SIG-M5 (cell line): ENCODE measurements around the gene ZMPSTE24.
A peak's percentile ranks its signal among the peaks of the same experiment; 100 is the strongest.
"Not testable (repeated sequence)": the region's sequence is repeated elsewhere in the genome, so short reads cannot be mapped to it uniquely, and the experiment has no call there.

Experiments used
- DNase-seq: peaks from one replicate; lab custom pipeline; 2025; lab: John Stamatoyannopoulos, UW

The ZMPSTE24 gene

DNA sequence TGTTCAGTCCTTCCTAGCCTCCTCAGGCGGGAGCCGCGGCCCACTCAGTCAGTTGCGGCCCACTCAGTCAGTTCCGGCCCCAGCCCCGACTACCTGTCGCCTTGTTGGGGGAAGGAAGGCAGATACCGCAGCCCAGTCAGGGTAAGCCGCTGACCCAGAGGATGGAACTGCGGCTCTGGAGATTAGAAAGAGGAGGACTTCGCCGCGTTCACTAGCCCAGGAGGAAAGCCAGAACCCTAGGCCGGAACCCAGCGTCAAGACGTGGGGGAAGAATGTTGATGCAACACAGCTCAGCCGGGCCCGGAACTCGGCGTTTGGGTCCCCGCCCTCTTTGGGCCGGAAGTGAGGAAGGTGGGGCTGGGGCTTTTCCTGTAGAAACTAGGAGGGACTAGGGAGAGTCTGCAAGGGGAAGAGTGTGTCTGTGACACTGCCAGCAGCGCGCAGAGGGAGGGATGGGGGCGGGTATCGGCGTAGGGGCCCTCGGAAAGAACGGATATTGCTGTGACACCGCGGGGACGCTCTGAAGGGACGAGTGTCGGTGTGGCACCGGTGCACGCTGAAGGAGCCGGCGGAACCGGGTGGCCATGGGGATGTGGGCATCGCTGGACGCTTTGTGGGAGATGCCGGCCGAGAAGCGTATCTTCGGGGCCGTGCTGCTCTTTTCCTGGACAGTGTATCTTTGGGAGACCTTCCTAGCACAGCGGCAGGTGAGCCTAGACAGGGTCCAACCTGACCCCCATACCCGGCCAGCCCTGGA is at the start of gene ZMPSTE24:
TSS of gene ZMPSTE24 (plus strand) at position 549 of the 757 bp plus-strand sequence. CDS start at position 585, 36 bp downstream.
- peak; percentile 90 for DNase-seq

DNA sequence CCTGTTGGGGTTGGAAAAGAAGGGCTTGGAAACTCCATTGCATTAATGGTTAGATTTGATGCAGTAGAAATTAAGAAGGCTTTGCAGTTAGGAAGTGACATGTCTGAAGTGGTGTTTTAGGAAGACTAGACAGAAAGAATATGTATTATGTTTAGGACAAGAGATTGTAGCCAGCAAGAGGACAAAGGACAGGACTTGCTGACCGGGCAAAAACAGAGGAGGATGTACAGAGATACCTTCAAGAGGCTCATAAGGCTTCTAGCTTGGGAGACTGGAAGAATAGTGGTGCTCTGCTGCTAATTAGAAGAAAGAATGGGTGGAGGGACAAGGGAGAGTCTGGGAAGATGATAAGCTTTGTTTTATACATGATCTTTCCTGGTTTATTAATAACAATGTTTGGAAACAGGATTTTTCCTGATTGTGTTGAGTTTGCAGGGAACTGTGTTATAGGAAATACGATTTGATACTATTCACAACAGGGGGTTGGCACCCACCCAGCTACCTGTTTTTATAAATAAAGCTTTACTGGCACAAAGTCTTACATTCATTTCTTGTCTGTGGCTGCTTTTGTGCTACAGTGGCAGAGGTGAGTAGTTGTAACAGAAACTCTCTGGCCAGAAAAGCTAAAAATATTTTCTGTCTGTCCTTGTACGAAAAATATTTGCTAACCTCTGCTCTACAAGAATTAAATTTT is 47.4 kb upstream of the ZMPSTE24 start:
- no peak for DNase-seq

DNA sequence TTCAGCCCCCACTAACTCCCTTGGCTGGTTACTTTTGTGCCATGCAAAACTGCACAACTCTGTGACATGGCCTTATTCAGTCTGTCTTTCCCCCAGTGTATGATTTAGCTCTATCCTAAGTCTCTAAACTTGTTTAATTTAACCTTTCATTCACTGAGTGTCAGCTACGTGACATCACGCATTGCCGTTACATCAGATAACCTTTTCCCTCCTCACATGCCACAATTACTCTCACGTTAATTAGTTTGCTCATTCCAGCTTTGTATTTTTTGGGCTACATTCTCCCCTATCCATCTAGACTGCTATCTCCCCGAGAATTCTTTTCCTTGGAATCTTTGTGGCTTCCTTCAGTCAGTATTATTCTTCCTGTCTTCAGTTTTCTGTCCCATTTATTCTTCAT is 39.7 kb upstream of the ZMPSTE24 start:
- no peak for DNase-seq

DNA sequence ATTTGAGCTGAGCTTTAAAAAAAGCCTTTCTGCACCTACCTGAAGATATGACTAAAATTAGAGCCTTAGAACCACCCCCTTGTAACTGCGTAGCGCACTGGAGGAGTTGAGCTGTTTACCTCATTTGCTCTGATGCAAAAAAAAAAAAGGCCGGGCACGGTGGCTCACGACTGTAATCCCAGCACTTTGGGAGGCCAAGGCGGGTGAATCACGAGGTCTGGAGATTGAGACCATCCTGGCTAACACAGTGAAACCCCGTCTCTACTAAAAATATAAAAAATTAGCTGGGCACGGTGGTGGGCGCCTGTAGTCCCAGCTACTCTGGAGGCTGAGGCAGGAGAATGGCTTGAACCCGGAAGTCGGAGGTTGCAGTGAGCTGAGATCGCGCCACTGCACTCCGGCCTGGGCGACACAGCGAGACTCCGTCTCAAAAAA is 36.5 kb upstream of the ZMPSTE24 start:
- DNase-seq, result not testable (repeated sequence)

DNA sequence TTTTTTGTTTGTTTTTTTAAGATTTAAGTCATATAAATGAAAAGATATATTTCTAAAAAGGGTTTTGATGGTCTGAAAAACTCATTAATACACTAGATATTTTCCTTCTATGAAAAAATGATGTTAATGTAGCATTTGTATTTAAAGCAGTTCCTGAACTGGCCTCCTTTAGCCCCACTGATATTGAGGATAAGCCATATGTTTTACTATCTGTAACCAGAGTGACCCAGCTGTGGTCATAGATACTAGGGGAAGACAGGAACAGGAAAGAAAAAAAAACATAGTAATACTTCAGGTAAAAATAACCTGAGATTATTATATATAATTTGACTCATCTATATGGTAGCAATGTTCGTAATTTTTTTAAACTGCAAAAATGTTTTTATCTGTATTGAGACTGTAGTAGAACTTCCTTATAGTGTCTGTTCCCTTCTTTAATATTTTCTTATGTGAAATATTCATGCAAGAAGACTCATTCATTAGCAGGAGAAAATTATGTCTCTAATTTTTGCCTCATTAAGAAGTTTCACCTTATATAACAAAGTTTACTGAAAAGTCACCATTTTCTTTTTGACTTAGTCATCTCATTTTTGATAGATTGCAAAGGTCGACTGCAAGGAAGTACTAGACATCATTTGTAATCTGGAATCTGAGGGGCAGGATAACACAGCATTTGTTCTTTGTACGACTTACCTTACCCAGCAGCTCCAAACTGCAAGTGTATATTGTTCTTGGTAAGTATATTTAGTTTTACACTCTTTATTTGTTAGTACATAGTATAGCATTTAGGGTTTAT is 35.9 kb upstream of the ZMPSTE24 start:
- no peak for DNase-seq

DNA sequence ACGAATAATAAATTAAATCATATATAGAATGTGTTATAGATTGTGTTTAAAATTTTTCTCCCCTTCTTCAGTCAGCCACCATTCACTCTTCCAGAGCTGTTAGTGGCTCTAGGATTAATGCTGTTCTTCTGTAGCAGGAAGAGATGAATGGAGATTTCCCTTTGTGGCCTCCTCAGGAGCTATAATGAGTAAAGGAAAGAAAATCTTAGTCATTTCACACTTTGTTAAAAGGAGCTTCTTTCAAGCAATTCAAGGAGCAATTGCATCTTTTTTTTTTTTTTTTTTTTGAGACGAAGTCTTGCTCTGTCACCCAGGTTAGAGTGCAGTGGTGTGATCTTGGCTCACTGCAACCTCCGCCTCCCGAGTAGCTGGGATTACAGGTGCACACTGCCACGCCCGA is 34.0 kb upstream of the ZMPSTE24 start:
- no peak for DNase-seq

DNA sequence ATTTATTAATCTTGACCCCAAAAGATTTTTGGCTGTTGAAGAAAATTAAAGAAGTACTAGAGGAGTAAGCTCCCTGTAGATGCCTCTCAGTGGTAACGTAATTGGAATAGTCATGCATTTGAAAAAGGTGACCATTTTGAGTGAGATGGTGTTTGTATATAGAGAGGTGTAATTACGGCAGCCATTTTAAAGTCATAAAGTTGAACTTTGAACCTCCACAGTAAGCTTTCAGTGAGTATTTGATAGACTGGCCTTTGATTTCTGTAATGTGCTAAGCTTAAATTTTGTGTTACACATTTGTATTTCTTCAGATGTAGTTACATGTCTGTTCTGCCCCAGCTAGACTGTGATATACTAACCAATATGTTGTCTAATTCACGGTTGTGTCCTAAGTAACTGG is 31.8 kb upstream of the ZMPSTE24 start:
- DNase-seq, result no peak

DNA sequence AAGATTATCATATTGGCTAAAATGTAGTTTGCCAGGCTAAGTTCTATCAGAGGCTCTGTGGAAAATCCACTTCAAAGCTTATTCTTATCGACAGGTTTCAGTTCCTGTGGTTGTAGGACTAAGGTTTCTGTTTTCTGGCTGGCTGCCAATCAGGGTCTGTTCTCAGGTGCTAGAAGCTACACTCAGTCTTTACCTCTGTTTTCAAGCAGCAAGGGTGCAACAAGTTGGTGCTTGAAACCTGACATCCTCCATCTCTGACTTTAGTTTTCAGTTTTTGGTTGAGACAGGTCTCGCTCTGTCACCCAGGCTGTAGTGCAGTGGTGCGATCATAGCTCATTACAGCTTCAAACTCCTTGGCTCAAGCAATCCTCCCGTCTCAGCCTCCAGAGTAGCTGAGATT is 25.6 kb upstream of the ZMPSTE24 start:
- DNase-seq, result no peak

DNA sequence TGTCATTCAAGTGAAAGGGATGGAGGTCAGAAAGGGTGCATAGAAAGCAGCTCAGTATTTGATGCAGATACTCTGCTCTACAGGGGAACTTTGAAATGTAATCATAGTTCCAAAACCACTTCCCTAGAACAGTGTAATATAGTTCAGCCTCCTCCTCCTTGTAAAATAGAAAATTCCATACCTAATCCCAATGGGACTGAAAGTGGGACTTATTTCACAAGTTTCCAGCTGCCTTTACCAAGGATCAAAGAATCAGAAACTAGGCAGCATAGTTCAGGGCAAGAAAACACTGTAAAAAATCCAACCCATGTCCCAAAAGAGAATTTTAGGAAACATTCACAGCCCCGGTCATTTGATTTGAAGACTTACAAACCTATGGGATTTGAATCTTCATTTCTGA is 18.4 kb upstream of the ZMPSTE24 start:
- DNase-seq, result no peak

DNA sequence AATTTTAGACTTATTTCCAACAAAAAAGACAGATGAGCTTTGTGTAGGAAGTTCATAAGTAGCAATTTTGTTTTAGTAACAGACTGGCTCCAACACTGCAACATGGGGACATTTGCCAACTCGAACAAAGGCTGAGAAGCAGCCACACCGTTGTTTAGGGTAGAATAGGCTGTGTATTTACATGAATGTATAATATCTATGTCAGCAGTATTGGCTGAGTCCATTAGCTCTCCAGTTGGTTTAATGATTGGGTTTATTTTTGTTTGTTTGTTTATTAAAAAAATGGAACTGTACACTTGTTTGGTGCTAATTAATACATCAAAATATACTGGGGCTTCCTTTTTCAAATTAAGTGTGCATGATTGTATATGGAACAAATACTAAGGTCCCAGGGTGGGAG is 17.6 kb upstream of the ZMPSTE24 start:
- no peak for DNase-seq

DNA sequence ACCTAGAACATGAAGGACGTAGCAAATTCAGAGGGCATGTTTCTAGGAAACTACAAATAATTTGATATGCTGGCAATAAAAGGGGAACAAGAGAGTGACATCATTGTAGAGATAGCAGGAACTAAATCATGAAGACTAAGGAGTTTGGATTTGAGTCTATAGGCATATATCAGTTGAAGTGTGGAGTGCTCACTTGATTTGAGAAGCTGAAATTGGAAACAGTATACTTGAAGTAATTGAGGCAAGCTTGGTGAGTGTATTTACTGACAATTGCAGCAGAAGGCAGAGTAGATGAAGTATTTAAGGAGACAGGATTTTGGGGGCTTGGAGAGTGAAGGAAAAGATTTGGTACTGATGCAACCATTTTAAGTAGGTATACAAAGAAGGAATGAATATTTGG is 16.7 kb upstream of the ZMPSTE24 start:
- no peak for DNase-seq

DNA sequence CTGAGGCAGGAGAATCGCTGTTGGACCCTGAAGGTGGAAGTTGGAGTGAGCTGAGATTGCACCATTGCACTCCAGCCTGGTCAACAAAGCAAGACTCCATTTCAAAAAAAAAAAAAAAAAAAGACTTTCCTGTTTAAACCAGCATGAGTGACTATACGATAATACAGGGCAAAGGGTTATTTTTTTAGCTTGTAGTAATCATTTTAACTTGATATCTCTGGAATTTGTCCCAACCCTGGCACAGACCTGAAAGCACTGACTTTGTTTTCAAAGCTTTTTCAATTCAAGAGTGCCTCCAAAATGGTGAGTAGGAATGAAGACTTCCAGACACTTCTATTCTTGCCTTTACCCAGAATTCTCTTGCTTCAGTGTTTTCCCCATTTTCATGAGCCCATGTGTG is 14.7 kb upstream of the ZMPSTE24 start:
- no peak for DNase-seq

DNA sequence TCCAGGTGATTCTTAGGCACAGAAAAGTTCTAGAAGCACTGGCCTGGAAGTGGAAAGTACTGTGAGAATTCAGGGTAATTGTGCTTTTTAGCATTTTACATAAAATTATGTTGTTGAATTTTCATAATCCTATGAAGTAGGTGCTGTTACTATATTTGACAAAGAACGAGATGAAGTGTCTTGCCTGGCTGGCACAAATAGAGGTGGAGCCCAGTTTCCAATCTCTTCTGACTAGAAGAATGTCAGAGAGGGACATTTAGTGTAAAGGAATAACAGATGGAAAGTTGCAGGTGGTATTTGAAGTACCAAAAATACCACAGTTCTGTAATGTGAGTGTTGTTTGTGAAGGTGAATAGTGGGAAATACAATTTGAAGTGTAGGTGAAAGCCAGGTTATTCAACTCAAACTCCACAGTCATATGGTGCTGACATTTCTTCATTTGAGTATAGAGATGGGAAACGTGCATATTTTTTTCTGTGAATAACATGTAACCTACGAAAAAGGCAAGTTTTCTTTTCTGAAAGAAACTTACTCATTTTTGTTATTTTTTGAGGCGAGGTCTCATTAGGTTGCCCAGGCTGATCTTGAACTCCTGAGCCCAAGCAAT is 13.8 kb upstream of the ZMPSTE24 start:
- no peak for DNase-seq

DNA sequence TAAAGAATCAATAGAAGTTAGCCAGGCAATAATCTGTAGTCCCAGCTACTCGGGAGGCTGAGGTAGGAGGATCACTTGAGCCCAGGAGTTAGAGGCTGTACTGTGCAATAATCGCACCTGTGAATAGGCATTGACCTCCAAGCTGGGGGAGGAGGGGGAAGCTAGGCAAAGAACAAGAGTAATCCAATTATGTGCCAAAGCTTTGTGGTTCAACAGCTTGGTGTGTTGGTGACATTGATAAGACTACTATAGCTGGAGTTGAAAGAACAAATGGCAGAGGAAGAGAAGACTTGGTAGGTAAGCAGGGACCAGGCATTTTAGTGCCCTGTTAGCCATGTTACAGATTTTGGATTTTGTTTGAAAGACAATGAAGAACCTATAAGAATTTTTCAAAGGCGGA is 12.3 kb upstream of the ZMPSTE24 start:
- DNase-seq, result no peak

DNA sequence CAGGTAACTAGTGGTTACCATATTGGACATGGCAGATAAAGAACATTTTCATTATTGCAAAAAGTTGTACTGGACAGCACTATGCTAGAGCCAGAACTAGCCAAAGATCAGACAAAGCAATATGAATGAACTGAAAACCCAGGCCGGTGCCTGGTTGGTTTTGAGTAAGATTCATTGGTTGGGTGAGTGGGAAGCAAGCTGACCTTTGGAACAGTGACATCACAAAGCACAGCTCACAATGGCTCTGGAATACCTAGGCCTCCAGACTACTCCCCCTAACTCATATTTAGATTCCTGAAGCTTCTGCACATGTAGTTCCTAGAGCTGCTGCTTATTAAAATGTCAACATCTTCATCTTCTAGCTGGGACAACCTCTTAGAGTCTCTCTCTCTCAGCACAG is 10.4 kb upstream of the ZMPSTE24 start, which contains the start of gene TMCO2:
TSS of gene TMCO2 (plus strand) at position 283 of the 400 bp plus-strand sequence. CDS start at position 340, 57 bp downstream.
- no peak for DNase-seq

DNA sequence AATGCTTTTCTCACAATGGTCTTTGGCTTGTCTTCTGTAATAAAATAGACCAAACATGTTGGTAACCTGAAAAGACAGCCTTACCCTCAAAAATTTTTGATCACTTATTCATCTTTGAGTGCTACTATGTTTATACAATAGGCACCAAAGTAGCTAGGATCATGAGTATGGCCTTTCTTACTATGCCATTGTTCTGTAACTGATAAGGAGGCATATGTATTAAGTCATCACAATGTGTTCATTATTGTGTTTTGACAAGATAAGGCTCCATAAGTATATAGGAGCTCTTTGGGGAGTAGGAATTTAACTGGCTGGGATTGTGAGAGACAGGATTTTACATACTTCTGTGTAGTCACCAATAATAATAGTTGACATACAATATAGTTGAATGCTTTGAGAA is 9.6 kb upstream of the ZMPSTE24 start:
- no peak for DNase-seq

DNA sequence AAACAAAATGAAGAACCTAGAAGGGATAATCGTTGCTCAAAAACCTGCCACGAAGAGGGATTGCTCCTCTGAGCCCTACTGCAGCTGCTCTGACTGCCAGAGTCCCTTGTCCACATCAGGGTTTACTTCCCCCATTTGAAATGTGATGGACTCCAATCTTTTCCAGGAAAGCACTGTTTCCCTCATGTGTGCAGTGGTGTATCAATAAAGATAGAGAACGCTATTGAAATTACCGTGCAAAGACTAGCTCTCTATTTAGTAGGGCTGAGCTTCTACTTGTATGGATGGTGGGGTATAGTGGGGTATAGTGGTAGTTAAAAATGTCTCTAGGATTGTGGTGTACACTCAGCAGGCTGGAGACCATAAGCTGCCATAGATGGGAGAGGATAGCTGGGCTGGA is 6.6 kb upstream of the ZMPSTE24 start:
- DNase-seq, result no peak

DNA sequence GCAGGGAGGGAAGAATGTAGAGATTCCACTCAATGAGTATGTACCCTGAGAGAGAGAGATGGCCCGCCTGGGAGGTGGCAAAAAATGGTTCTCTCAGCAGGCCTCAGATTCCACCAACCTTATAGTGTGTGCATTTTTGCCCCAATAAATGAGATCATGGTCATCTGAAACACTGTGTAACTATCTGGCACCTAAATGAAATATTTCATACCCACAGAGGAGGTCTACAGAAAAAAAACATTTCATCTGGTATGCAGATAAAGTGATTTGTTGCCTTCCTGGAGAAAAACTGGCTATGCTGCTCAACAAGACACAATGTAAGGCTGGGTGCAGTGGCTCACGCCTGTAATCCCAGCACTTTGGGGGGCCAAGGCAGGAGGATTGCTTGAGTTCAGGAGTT is 5.4 kb upstream of the ZMPSTE24 start:
- DNase-seq, result no peak

DNA sequence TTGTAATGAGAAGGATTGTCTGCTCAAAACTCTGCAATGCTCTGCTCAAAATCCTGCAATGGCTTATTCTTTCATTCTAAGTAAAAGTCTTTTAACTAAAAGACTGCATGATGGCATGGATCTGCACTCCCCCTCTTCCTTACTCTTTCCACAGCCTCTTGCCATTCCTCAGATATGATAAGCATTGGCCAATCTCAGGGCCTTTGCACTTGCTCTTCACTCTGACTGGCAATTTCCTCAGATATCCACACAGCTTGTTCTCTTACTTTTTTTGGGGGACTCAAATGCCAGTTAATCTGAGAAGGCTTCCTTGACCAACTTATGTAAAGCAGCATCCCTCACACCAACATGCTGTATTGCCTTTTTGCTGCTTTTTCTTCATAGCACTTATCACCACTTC is 2.8 kb upstream of the ZMPSTE24 start:
- DNase-seq, result no peak

DNA sequence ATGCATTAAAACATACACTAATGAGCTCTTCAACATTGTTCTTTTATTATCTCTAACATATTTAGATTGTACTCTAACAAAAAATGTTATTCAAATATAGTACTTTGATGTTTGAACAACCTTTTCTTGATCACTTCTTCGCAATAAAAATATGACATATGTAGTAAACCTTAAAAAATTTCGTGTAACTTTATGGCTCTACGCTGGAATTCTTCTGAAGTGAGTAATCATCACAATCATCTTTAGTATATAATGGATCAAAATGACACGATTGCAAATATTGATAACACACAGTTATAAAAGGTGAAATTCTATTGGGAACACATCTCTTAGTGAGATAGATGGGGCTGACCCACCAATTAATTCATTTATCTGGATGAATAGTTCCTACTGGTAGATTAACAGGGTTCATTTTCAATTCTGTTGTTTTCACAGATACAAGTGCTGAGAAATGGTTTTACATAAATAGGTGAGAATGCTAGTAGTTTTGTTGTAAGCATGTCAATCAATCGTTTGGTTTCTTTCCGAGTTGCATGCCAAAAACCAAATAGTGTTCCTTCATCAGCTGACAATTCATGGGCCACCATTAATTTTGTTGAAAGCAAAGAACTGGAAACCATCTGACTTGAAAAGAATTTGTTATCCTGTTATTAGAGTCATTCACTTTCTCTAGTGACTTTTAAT is 1.5 kb upstream of the ZMPSTE24 start:
- no peak for DNase-seq

DNA sequence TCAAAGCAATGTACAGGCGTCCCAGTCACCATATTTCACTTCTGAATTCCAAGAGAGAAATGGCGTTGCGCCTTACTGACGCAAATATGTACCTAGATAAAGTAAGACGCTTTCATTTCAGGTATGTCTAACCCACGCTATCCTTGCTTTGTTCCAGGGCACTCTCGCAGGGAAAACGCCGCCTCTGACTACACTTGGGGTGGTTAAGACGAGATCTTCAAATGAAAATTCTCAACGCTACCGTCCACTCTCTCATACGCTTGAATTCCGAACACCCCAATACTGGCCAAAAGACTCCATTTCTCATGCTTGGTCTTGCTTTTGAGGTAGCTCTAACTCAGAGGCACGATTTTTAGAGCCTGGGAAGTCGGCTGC is 736 bp upstream of the ZMPSTE24 start:
- DNase-seq, result no peak

DNA sequence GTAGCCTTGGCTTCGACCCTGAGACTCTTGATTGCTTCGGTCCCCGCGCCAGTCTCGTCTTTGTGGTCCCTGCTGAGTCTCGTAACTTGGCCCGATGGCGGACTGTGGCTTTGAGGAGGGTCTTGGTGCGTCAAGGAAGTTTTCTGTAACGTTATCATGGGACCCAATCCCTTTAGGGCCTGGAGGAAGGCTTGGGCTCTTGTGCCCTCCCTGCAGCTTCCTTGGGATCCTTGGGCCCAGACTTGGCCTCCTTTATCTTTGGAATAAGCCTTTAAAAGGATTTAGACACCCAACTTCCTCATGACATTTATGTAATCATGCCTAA is 371 bp downstream of the ZMPSTE24 start:
- DNase-seq, result no peak
